K562 (cell line): ENCODE measurements around the gene NABP1. TPM values are rescaled to one million over a fixed set of nuclear protein-coding genes. Genes with fewer than 3 reads are reported as not detected.

Source experiments
- ELF2 ChIP-seq: fragments of 250-450 bp; sonication (Bioruptor Pico); IDR thresholded peaks from 2 replicates; pipeline ENCODE4 v1.5.0; 2021; ENCODE audit warnings: mild to moderate bottlenecking
- MYNN ChIP-seq, 2 experiments: sonication (generic); formaldehyde crosslinking in 1 of 2; IDR thresholded peaks; 2 replicates each; pipeline versions ENCODE4 v1.5.0 to v1.6.1; 2016 to 2020; ENCODE audit warnings: antibody characterized with exemption in 1 of 2, missing genetic modification reagents in 1 of 2
- NFE2 ChIP-seq: IDR thresholded peaks from 2 replicates; pipeline ENCODE4 v1.6.1; 2014; ENCODE audit warnings: antibody characterized with exemption, low read depth
- POLR3A ChIP-seq: IDR thresholded peaks from 2 replicates; pipeline ENCODE4 v1.6.1; 2011; ENCODE audit warnings: borderline replicate concordance, mild to moderate bottlenecking, moderate library complexity; ENCODE audit not compliant: insufficient read length, insufficient read depth; ENCODE audit errors: extremely low read depth
- SREBF1 ChIP-seq: fragments of 150-350 bp; IDR thresholded peaks from 2 replicates; pipeline ENCODE4 v1.6.1; 2014; ENCODE audit warnings: antibody characterized with exemption, low read depth, low read length, borderline replicate concordance
- ZNF41 ChIP-seq: fragments of 250-450 bp; sonication (Bioruptor Pico); conservative IDR thresholded peaks from 2 replicates; pipeline ENCODE4 v1.4.0; 2020; ENCODE audit warnings: mild to moderate bottlenecking
- polyA plus RNA-seq, 8 experiments: library from polyadenylated mRNA; depleted of rRNA in 4 of 8; stranded (reverse) in 5 of 8; unstranded in 3 of 8; fragments of >200 nt; fragmentation: Nextera tagmentation in 2 of 8; fragmentation: Illumina TruSeq in 1 of 8; extraction: Ambion mirVana in 2 of 8; extraction: Trizol in 1 of 8; gene quantifications; 2 replicates each; pipeline versions ENCODE4 v1.2.1 to v1.2.3, GENCODE V29; 2011 to 2014; ENCODE audit warnings: inconsistent platforms in 1 of 8, missing spikeins in 1 of 8
- total RNA-seq, 7 experiments: library from RNA; depleted of rRNA in 6 of 7; stranded (reverse); fragments of >200 nt in 6 of 7; fragmentation: Illumina TruSeq in 2 of 7; extraction: Trizol in 2 of 7; gene quantifications; 2 replicates each; pipeline versions ENCODE4 v1.2.1 to v1.2.3, GENCODE V29; 2011 to 2021; ENCODE audit warnings: low replicate concordance in 1 of 7
- TF ChIP-seq, protein P1 (sequence below): fragments of 450-650 bp; IDR thresholded peaks from 2 replicates; pipeline ENCODE4 v1.6.1; 2016; ENCODE audit warnings: mild to moderate bottlenecking, moderate library complexity
- TF ChIP-seq, protein P2 (sequence below): fragments of 450-650 bp; IDR thresholded peaks from 2 replicates; pipeline ENCODE4 v1.6.1; 2014; ENCODE audit warnings: low read depth, mild to moderate bottlenecking, moderate library complexity, borderline replicate concordance
- TF ChIP-seq, protein P3 (sequence below): fragments of 450-650 bp; conservative IDR thresholded peaks from 2 replicates; pipeline ENCODE4 v1.6.1; 2016; ENCODE audit warnings: missing genetic modification characterization, low read depth, mild to moderate bottlenecking, control low read depth, missing compliant biosample characterization

Gene NABP1
- total and polyA plus RNA-seq, 9 of the 15 experiments (the other 6 are each of a cell fraction or from before 2014, with no cell fraction given), result 12.8 to 44.0 (median 20.2) TPM

DNA sequence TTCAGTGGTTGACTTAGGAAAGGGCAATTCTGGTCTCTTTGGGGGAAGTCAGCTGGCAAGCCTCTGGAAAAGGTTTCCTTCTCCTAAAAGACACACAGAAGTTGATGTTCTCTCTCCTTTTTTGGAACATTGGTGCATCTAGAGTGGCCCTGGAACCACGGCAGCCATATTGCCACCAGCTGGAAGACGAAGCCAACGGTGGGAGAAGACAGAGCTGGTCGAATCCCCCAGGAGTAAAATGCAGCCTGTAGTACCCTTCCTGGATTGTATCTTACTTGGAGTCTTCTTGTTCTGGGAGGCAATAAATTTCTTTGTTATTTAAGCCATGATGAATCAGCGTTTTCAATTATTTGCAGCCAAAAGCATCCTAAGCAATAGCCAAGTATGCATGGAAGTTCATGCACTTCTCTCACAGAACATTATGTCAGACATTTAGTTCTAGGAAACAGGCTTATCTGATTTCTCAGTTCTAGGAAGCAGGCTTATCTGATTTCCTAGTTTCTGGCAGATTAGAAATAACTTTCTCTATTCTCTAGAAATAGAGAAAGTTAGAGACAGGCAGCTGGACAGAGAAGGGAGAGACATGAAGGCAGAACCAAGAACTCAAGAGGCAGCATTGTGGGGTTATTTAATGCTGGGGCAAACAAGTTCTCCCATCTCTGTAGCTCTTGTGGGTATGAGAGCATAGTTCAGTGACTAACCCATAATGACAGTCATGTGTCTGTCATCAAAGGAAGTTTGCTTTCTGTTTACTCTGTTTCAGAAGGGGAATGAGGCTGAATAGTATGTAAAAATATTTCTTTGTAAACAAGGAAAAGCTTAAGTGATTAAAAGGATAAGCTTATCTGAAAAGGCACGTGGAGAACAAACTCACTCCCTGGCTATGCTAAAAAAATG lies 40.5 kb upstream of the NABP1 start (continued):
- TF ChIP-seq, protein P1, sequence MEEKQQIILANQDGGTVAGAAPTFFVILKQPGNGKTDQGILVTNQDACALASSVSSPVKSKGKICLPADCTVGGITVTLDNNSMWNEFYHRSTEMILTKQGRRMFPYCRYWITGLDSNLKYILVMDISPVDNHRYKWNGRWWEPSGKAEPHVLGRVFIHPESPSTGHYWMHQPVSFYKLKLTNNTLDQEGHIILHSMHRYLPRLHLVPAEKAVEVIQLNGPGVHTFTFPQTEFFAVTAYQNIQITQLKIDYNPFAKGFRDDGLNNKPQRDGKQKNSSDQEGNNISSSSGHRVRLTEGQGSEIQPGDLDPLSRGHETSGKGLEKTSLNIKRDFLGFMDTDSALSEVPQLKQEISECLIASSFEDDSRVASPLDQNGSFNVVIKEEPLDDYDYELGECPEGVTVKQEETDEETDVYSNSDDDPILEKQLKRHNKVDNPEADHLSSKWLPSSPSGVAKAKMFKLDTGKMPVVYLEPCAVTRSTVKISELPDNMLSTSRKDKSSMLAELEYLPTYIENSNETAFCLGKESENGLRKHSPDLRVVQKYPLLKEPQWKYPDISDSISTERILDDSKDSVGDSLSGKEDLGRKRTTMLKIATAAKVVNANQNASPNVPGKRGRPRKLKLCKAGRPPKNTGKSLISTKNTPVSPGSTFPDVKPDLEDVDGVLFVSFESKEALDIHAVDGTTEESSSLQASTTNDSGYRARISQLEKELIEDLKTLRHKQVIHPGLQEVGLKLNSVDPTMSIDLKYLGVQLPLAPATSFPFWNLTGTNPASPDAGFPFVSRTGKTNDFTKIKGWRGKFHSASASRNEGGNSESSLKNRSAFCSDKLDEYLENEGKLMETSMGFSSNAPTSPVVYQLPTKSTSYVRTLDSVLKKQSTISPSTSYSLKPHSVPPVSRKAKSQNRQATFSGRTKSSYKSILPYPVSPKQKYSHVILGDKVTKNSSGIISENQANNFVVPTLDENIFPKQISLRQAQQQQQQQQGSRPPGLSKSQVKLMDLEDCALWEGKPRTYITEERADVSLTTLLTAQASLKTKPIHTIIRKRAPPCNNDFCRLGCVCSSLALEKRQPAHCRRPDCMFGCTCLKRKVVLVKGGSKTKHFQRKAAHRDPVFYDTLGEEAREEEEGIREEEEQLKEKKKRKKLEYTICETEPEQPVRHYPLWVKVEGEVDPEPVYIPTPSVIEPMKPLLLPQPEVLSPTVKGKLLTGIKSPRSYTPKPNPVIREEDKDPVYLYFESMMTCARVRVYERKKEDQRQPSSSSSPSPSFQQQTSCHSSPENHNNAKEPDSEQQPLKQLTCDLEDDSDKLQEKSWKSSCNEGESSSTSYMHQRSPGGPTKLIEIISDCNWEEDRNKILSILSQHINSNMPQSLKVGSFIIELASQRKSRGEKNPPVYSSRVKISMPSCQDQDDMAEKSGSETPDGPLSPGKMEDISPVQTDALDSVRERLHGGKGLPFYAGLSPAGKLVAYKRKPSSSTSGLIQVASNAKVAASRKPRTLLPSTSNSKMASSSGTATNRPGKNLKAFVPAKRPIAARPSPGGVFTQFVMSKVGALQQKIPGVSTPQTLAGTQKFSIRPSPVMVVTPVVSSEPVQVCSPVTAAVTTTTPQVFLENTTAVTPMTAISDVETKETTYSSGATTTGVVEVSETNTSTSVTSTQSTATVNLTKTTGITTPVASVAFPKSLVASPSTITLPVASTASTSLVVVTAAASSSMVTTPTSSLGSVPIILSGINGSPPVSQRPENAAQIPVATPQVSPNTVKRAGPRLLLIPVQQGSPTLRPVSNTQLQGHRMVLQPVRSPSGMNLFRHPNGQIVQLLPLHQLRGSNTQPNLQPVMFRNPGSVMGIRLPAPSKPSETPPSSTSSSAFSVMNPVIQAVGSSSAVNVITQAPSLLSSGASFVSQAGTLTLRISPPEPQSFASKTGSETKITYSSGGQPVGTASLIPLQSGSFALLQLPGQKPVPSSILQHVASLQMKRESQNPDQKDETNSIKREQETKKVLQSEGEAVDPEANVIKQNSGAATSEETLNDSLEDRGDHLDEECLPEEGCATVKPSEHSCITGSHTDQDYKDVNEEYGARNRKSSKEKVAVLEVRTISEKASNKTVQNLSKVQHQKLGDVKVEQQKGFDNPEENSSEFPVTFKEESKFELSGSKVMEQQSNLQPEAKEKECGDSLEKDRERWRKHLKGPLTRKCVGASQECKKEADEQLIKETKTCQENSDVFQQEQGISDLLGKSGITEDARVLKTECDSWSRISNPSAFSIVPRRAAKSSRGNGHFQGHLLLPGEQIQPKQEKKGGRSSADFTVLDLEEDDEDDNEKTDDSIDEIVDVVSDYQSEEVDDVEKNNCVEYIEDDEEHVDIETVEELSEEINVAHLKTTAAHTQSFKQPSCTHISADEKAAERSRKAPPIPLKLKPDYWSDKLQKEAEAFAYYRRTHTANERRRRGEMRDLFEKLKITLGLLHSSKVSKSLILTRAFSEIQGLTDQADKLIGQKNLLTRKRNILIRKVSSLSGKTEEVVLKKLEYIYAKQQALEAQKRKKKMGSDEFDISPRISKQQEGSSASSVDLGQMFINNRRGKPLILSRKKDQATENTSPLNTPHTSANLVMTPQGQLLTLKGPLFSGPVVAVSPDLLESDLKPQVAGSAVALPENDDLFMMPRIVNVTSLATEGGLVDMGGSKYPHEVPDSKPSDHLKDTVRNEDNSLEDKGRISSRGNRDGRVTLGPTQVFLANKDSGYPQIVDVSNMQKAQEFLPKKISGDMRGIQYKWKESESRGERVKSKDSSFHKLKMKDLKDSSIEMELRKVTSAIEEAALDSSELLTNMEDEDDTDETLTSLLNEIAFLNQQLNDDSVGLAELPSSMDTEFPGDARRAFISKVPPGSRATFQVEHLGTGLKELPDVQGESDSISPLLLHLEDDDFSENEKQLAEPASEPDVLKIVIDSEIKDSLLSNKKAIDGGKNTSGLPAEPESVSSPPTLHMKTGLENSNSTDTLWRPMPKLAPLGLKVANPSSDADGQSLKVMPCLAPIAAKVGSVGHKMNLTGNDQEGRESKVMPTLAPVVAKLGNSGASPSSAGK, result no peak
- no peak for TF ChIP-seq SREBF1
- no peak for TF ChIP-seq ELF2 (CRISPR knock-in tag)
- TF ChIP-seq, protein P2, sequence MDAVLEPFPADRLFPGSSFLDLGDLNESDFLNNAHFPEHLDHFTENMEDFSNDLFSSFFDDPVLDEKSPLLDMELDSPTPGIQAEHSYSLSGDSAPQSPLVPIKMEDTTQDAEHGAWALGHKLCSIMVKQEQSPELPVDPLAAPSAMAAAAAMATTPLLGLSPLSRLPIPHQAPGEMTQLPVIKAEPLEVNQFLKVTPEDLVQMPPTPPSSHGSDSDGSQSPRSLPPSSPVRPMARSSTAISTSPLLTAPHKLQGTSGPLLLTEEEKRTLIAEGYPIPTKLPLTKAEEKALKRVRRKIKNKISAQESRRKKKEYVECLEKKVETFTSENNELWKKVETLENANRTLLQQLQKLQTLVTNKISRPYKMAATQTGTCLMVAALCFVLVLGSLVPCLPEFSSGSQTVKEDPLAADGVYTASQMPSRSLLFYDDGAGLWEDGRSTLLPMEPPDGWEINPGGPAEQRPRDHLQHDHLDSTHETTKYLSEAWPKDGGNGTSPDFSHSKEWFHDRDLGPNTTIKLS, result no peak
- TF ChIP-seq NFE2, result peak; percentile 88
- no peak for TF ChIP-seq ZNF41
- TF ChIP-seq, protein P3, sequence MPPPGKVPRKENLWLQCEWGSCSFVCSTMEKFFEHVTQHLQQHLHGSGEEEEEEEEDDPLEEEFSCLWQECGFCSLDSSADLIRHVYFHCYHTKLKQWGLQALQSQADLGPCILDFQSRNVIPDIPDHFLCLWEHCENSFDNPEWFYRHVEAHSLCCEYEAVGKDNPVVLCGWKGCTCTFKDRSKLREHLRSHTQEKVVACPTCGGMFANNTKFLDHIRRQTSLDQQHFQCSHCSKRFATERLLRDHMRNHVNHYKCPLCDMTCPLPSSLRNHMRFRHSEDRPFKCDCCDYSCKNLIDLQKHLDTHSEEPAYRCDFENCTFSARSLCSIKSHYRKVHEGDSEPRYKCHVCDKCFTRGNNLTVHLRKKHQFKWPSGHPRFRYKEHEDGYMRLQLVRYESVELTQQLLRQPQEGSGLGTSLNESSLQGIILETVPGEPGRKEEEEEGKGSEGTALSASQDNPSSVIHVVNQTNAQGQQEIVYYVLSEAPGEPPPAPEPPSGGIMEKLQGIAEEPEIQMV (tag), result no peak; the same call in 1 of the 2 replicates
- no peak for TF ChIP-seq MYNN (IDR thresholded peaks at IDR 0.05)
- no peak for TF ChIP-seq MYNN (CRISPR knock-in tag; IDR thresholded peaks at IDR 0.05)
- no peak for TF ChIP-seq POLR3A
